Eye (tissue), 1 donor: ENCODE data around the gene CTAG1A.
"Not testable (repeated sequence)": the region's sequence is repeated elsewhere in the genome, so short reads cannot be mapped to it uniquely, and the experiment has no call there.

Experiments used
- DNase-seq: peaks from one replicate; pipeline ENCODE4 v3.0.0-alpha.2; 2015

CTAG1A gene

GRCh38 chrX:154620767-154621414 is 36.0 kb downstream of the CTAG1A start:
- not testable (repeated sequence) for DNase-seq

DNA sequence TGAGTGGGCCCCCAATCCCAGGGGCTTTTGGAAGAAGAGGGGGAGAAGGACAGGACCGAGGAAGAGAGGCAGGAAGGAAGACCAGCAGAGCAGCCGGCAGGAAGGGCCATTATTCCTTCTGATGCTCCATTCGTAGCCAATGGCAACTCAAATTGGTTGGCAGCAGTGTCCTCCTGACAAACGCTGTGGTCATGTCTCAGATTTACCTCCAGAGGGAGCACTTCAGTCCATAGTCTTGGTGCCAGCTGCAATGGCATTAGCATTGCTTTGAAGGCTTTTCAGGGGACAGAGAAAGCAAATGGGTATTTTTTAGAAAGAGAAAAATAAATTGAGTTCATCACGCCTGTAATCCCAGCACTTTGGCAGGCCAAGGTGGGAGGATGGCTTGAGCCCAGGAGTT is 44.0 kb downstream of the CTAG1A start:
- DNase-seq: not testable (repeated sequence)

- DNase-seq: not testable (repeated sequence)
Measured at GRCh38 chrX:154630949-154631348, 46.0 kb downstream of the CTAG1A start.

DNA sequence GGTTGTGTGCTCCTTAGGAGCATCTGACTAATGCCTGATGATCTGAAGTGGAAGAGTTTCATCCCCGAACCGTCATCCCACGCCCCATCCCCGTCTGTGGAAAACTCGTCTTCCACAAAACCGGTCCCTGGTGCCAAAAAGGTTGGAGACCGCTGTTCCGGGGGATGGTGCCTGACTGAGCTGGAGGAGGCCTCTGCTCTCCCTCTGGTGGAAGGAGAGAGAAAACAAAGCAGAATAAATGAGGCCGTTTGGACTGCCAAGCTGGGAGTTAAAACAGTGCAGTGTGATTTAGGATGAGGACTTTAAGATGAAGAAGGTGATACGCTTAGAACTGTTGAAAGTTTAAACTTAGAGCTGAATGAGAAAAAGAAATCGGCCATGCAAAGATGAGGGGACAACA is 48.7 kb downstream of the CTAG1A start:
- DNase-seq: not testable (repeated sequence)
